ENCODE results near the gene C11orf54.
"Not testable (repeated sequence)": the region's sequence is repeated elsewhere in the genome, so short reads cannot be mapped to it uniquely, and the experiment has no call there.

The C11orf54 gene

GRCh38 chr11:93773601-93774200 is 32.2 kb downstream of the C11orf54 start:
- H3K4me3 ChIP-seq (replicated peaks in 1 of 2; ENCODE audit: low read depth in 2 of 2, low read length in 2 of 2): no peak overlapping the region
- TF ChIP-seq, protein P1, sequence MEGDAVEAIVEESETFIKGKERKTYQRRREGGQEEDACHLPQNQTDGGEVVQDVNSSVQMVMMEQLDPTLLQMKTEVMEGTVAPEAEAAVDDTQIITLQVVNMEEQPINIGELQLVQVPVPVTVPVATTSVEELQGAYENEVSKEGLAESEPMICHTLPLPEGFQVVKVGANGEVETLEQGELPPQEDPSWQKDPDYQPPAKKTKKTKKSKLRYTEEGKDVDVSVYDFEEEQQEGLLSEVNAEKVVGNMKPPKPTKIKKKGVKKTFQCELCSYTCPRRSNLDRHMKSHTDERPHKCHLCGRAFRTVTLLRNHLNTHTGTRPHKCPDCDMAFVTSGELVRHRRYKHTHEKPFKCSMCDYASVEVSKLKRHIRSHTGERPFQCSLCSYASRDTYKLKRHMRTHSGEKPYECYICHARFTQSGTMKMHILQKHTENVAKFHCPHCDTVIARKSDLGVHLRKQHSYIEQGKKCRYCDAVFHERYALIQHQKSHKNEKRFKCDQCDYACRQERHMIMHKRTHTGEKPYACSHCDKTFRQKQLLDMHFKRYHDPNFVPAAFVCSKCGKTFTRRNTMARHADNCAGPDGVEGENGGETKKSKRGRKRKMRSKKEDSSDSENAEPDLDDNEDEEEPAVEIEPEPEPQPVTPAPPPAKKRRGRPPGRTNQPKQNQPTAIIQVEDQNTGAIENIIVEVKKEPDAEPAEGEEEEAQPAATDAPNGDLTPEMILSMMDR (IDR thresholded peaks at IDR 0.05; ENCODE audit: low read depth, low read length): no peak
- DNase-seq (ENCODE audit: low read depth in 2 of 2): no peak

DNA sequence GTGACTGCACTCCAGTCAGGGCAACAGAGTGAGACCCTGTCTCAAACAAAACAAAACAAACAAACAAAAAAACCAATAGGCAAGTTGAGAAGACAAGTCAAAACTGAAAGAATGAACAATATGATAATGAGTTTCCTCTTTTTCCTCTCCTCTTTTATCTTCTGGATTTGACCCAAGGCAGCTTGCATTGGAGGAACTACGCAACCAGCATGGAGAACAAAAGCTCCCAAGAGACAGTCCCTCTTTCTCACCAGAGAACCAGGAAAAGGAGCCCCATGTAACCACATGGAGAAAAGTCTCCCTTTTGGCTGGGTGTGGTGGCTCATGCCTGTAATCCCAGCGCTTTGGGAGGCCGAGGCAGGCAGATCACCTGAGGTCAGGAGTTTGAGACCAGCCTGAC is 33.1 kb downstream of the C11orf54 start:
- DNase-seq (ENCODE audit: low read depth in 2 of 2): peak; percentile 55 to 70
- not testable (repeated sequence) for H3K4me3 ChIP-seq (replicated peaks in 1 of 2; ENCODE audit: low read depth in 2 of 2, low read length in 2 of 2)

DNA sequence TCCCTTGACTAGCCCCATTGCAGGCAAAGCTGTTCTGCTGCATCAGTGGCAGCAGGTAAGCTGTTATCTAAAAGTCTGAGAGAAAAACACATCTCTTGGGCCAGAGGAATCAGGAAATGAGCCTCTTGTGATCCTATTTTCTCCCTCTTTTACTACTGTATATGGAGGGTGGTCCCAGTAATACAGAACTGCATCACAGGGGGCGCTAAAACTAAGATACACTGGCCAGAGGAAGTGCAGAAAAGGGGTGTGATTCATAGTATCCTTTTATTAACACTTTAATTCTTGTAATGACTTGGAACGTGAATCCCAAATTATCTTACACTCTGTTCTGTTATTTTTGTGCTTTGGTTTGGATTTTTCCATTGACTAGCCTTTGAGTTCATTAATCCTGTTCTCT is 33.8 kb downstream of the C11orf54 start:
- H3K4me3 ChIP-seq (replicated peaks in 1 of 2; ENCODE audit: low read depth in 2 of 2, low read length in 2 of 2): no peak overlapping the region
- peak; percentile 9 to 26 for DNase-seq (ENCODE audit: low read depth in 2 of 2)
- TF ChIP-seq, protein P1 (IDR thresholded peaks at IDR 0.05; ENCODE audit: low read depth, low read length): peak; percentile 2

GRCh38 chr11:93783362-93783761 is 41.9 kb downstream of the C11orf54 start:
- peak overlapping the region; percentile 96 to 100 for H3K4me3 ChIP-seq (replicated peaks in 1 of 2; ENCODE audit: low read depth in 2 of 2, low read length in 2 of 2)
- TF ChIP-seq, protein P1 (IDR thresholded peaks at IDR 0.05; ENCODE audit: low read depth, low read length): no peak
- no peak for DNase-seq (ENCODE audit: low read depth in 2 of 2)

- TF ChIP-seq, protein P1 (IDR thresholded peaks at IDR 0.05; ENCODE audit: low read depth, low read length): no peak
- no peak for DNase-seq (ENCODE audit: low read depth in 2 of 2)
- peak overlapping the region; percentile 96 to 100 for H3K4me3 ChIP-seq (replicated peaks in 1 of 2; ENCODE audit: low read depth in 2 of 2, low read length in 2 of 2)
Measured at GRCh38 chr11:93783765-93784144, 42.3 kb downstream of the C11orf54 start.

DNA sequence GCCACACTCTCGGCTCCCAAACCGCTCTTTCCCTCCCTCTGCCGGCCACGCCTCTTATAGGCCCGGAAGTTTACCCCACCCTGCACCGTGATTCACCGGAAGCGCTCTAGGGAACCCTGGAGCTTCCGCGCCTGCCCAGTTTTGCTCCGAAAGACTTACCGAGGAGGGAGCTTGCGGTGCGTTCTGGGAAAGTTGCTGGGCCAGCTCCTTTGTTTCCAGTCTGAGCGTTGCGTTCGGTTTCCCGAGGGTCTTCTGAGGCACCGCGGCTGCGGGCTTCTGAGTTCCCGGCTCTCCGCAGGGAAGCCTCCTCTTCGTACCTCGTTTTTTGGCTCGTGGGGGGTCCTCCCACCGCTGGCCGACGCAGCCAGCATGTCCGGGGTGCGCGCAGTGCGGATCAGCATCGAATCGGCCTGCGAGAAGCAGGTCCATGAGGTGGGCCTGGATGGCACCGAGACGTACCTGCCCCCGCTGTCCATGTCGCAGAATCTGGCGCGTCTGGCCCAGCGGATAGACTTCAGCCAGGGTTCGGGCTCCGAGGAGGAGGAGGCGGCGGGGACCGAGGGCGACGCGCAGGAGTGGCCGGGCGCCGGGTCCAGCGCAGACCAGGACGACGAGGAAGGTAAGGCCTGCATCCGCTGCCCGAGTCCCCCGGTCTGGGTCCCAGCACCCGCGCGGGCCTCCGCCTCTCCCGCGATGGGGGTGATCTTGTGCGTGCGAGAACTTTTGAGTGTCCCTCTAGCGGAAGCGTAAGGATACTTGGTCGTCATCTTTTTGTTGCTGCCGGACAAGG is 42.9 kb downstream of the C11orf54 start, which contains the start of gene MED17:
MED17 (plus strand) TSS at position 138 of the 790 bp plus-strand sequence; CDS start at position 370, 232 bp downstream.
- peak; percentile 94 for DNase-seq (ENCODE audit: low read depth in 2 of 2)
- H3K4me3 ChIP-seq (replicated peaks in 1 of 2; ENCODE audit: low read depth in 2 of 2, low read length in 2 of 2): peak within 1 kb of the TSS; percentile 96 to 100
- TF ChIP-seq, protein P1 (IDR thresholded peaks at IDR 0.05; ENCODE audit: low read depth, low read length): peak; percentile 37

DNA sequence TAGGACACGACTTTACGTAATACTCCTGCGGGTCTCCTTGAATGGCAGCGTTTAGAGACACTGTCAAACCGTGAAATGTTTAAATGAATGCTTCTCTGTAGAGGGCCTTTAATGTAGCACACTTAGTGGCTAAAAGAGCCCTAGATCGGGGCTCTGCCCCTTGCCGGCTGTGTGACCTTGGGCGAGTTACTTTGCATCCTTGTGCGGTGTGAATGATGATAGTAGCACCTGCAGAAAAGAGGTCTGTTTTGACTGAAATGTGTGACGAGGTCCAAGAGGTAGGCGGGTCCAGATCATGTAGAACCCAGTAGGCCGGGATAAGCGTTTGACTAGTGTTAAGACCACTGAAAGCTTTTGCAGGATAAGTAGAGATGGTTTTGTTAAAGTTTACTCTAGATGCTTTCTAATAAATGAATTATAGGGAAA is 43.5 kb downstream of the C11orf54 start:
- TF ChIP-seq, protein P1 (IDR thresholded peaks at IDR 0.05; ENCODE audit: low read depth, low read length): no peak
- peak overlapping the region; percentile 96 to 100 for H3K4me3 ChIP-seq (replicated peaks in 1 of 2; ENCODE audit: low read depth in 2 of 2, low read length in 2 of 2)
- DNase-seq (ENCODE audit: low read depth in 2 of 2): no peak

Data from cardiac fibroblast (primary cell).